ENCODE results near the gene INTS12.

GRCh38 chr4:105714071-105714521 lies 5.6 kb upstream of the INTS12 start:
- TF ChIP-seq EZH2 (IDR thresholded peaks at IDR 0.05) (no peak), CTCF (IDR thresholded peaks at IDR 0.05) (no peak), EZH2phosphoT487 (IDR thresholded peaks at IDR 0.05) (no peak)

Data from neural progenitor cell (in vitro differentiated cells).